ENCODE measurements around the gene TRIM26. TPM values are rescaled to one million over a fixed set of nuclear protein-coding genes. Genes with fewer than 3 reads are reported as not detected.

The TRIM26 gene
- total and polyA plus RNA-seq, 2 of the 13 experiments (the other 11 are each of a cell fraction or from before 2014, with no cell fraction given), result 27.1 to 38.7 TPM

DNA sequence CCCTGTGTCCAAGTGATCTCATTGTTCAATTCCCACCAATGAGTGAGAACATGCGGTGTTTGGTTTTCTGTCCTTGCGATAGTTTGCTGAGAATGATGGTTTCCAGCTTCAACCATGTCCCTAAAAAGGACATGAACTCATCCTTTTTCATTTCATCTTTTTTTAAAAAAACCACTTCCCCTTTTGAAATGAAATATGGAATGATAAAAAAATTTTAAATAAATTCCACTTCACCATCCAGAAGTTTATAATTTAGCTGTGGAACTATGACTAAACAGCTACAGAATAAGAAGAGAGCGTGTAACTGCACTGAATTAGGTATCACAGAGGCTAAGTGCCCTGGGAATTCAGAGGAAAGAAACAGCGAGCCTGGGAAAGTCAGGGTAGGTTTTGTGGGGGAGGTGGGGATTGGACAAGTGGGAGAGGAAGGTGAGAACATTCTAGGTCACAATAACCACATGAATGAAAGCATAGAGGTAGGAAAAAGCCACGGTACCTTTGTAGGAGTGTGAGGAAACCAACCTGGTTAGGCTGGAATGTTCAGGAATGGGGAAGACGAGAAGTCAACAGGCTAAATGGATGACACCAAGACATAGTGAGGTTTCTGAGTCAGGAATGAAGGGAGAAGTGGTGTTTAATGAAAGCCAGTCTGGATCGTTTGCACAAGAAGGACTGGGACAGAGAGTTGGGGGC lies 63.2 kb downstream of the TRIM26 start:
- CTCF ChIA-PET (ENCODE audit: low intra/inter-chr PET ratio, low total read pairs), result interaction anchor here (1.8 kb wide), 1 partner anchor 20 kb away, joined by 6 read pairs; no protein-coding TSS in a partner anchor
- Histone ChIP-seq H3K9ac (ENCODE audit: insufficient read depth, low read depth, low read length) (no peak overlapping the region), H3K27me3 (ENCODE audit: control insufficient read depth in 1 of 2, insufficient read depth in 2 of 2, low read length in 2 of 2) (no peaks in the 10 kb centered on the region; a peak in 1 of 5 replicates), H3K4me1 (ENCODE audit: insufficient read depth, low read length) (peaks cover 56% of the 10 kb centered on the region), H3K4me3 (replicated peaks in 1 of 3; ENCODE audit: insufficient read depth in 1 of 3, low read depth in 2 of 3, low read length in 3 of 3) (no peak overlapping the region), H4K20me1 (ENCODE audit: insufficient read depth, low read length) (no peaks in the 10 kb centered on the region), H3K9me3 (ENCODE audit: low read length) (no peaks in the 10 kb centered on the region), H3K4me2 (ENCODE audit: low read depth, low read length) (no peak overlapping the region), H3K79me2 (ENCODE audit: insufficient read depth, low read length) (no peaks in the 10 kb centered on the region), H2AFZ (ENCODE audit: low read length) (no peak overlapping the region), H3K36me3 (replicated peaks in 1 of 2; ENCODE audit: control insufficient read depth in 1 of 2, insufficient read depth in 2 of 2, low read length in 2 of 2) (no peaks in the 10 kb centered on the region), H3K27ac (ENCODE audit: extremely low read length, insufficient read depth, low read length) (no peak overlapping the region)
- WGBS (ENCODE audit: low lambda C conversion rate), result 58% methylated on average over 7 of the region's 7 CpGs
- intact Hi-C loops (cut with micrococcal nuclease; ENCODE audit: unreplicated experiment), result loop anchor here (1.0 kb wide), 1 partner anchor 20 kb away; no protein-coding TSS in a partner anchor
- FAIRE-seq, result peak; percentile 48
- no peak for DNase-seq (ENCODE audit: low spot score)
- BruUV-seq (replicated peaks), result no TSS peak
- TF ChIP-seq NONO (IDR thresholded peaks at IDR 0.05) (0 out of 2 replicates have a peak, but pooled peaks have one; percentile 47), NONO (CRISPR knock-in tag; conservative IDR thresholded peaks at IDR 0.05) (no peak), ZNF589 (CRISPR knock-in tag; conservative IDR thresholded peaks at IDR 0.05) (no peak), ARID2 (CRISPR knock-in tag; IDR thresholded peaks at IDR 0.05; ENCODE audit: borderline replicate concordance) (no peak), JUNB (CRISPR knock-in tag; IDR thresholded peaks at IDR 0.05; ENCODE audit: borderline replicate concordance) (0 out of 2 replicates have a peak, but pooled peaks have one; percentile 44), CCAR2 (optimal IDR thresholded peaks at IDR 0.05; ENCODE audit: low read depth, low read length) (no peak)
- POLR2A ChIA-PET, result no interaction called here
- in situ Hi-C loops (cut with HindIII; ENCODE audit: extremely low pct_ligation_motif_present, low pct_unique_long_range_greater_than_20kb), result no loop called here
- no peak for ATAC-seq

DNA sequence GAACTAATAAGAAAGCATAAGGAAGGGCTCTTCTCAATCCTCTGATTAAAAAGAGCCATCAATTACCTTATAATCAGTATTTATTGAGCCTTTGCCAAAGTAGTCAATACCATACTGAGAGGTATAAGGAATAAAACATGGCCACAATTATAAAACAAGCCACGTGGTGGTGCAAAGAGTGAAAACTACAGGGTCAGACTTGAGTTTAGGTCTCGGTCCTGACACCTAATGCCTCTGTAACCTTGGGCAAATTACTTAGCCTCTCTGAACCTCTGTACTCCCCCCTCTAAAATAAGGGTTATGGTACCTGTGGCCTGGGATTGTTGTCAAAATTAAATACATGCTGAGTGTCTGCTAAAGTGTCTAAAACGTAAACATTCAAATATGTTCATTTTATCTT lies 64.0 kb downstream of the TRIM26 start:
- FAIRE-seq, result peak; percentile 47
- Histone ChIP-seq H3K4me2 (ENCODE audit: low read depth, low read length) (no peak overlapping the region), H3K9me3 (ENCODE audit: low read length) (no peaks in the 10 kb centered on the region), H3K9ac (ENCODE audit: insufficient read depth, low read depth, low read length) (no peak overlapping the region), H3K36me3 (replicated peaks in 1 of 2; ENCODE audit: control insufficient read depth in 1 of 2, insufficient read depth in 2 of 2, low read length in 2 of 2) (no peaks in the 10 kb centered on the region), H4K20me1 (ENCODE audit: insufficient read depth, low read length) (no peaks in the 10 kb centered on the region), H3K4me1 (ENCODE audit: insufficient read depth, low read length) (peaks cover 56% of the 10 kb centered on the region), H3K4me3 (replicated peaks in 1 of 3; ENCODE audit: insufficient read depth in 1 of 3, low read depth in 2 of 3, low read length in 3 of 3) (no peak overlapping the region), H3K27me3 (ENCODE audit: control insufficient read depth in 1 of 2, insufficient read depth in 2 of 2, low read length in 2 of 2) (no peaks in the 10 kb centered on the region; a peak in 1 of 5 replicates), H2AFZ (ENCODE audit: low read length) (no peak overlapping the region), H3K79me2 (ENCODE audit: insufficient read depth, low read length) (no peaks in the 10 kb centered on the region), H3K27ac (ENCODE audit: extremely low read length, insufficient read depth, low read length) (no peak overlapping the region)
- no TSS peak for BruUV-seq (replicated peaks)
- in situ Hi-C loops (cut with HindIII; ENCODE audit: extremely low pct_ligation_motif_present, low pct_unique_long_range_greater_than_20kb), result no loop called here
- ATAC-seq, result no peak
- WGBS (ENCODE audit: low lambda C conversion rate), result 21% methylated on average over 3 of the region's 3 CpGs
- no peak for DNase-seq (ENCODE audit: low spot score)
- POLR2A ChIA-PET, result interaction anchor here (0.6 kb wide), 1 partner anchor 53 kb away, joined by 3 read pairs; no protein-coding TSS in a partner anchor
- CTCF ChIA-PET (ENCODE audit: low intra/inter-chr PET ratio, low total read pairs), result interaction anchor here (1.8 kb wide), 1 partner anchor 21 kb away, joined by 6 read pairs; no protein-coding TSS in a partner anchor
- intact Hi-C loops (cut with micrococcal nuclease; ENCODE audit: unreplicated experiment), result loop anchor here (1.0 kb wide), 1 partner anchor 21 kb away; no protein-coding TSS in a partner anchor
- TF ChIP-seq, protein P1, sequence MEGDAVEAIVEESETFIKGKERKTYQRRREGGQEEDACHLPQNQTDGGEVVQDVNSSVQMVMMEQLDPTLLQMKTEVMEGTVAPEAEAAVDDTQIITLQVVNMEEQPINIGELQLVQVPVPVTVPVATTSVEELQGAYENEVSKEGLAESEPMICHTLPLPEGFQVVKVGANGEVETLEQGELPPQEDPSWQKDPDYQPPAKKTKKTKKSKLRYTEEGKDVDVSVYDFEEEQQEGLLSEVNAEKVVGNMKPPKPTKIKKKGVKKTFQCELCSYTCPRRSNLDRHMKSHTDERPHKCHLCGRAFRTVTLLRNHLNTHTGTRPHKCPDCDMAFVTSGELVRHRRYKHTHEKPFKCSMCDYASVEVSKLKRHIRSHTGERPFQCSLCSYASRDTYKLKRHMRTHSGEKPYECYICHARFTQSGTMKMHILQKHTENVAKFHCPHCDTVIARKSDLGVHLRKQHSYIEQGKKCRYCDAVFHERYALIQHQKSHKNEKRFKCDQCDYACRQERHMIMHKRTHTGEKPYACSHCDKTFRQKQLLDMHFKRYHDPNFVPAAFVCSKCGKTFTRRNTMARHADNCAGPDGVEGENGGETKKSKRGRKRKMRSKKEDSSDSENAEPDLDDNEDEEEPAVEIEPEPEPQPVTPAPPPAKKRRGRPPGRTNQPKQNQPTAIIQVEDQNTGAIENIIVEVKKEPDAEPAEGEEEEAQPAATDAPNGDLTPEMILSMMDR (CRISPR knock-in tag; IDR thresholded peaks at IDR 0.05), result 0 out of 2 replicates have a peak, but pooled peaks have one; percentile 12
- TF ChIP-seq, protein P2, sequence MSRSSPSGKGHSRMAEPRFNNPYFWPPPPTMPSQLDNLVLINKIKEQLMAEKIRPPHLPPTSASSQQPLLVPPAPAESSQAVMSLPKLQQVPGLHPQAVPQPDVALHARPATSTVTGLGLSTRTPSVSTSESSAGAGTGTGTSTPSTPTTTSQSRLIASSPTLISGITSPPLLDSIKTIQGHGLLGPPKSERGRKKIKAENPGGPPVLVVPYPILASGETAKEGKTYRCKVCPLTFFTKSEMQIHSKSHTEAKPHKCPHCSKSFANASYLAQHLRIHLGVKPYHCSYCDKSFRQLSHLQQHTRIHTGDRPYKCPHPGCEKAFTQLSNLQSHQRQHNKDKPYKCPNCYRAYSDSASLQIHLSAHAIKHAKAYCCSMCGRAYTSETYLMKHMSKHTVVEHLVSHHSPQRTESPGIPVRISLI (CRISPR knock-in tag; IDR thresholded peaks at IDR 0.05; ENCODE audit: borderline replicate concordance), result no peak
- TF ChIP-seq STAG1 (CRISPR knock-in tag; IDR thresholded peaks at IDR 0.05) (no peak), DMAP1 (CRISPR knock-in tag; IDR thresholded peaks at IDR 0.05) (no peak), RAD51 (IDR thresholded peaks at IDR 0.05; ENCODE audit: borderline replicate concordance) (no peak)
